Caco-2 (cell line): ENCODE data around the gene GCSH. TPM values are rescaled to one million over a fixed set of nuclear protein-coding genes. Genes with fewer than 3 reads are reported as not detected.

Experiments used
- BruUV-seq: library from RNA; stranded (reverse); fragments of 400-500 nt; replicated peaks from 2 replicates; lab custom pipeline; 2021; lab: Mats Ljungman, UMichigan
- CTCF ChIA-PET: fragments of 300-600 bp; sonication (Branson Sonifier 250); formaldehyde crosslinking; loops from one replicate; lab custom pipeline; 2022; ENCODE audit warnings: antibody characterized with exemption; lab: Charles Lee
- POLR2A ChIA-PET: fragments of 300-600 bp; sonication (Branson Sonifier 250); formaldehyde crosslinking; loops from one replicate; lab custom pipeline; 2022; ENCODE audit warnings: antibody characterized with exemption; lab: Charles Lee
- DNase-seq, 2 experiments: peaks; one replicate each; pipeline versions ENCODE4 v3.0.0 to v3.0.0-alpha.2; 2020 to 2022
- H3K27me3 ChIP-seq: replicated peaks from 2 replicates; pipeline ENCODE4 v1.6.0; 2011; ENCODE audit warnings: low read length; ENCODE audit not compliant: control insufficient read depth, insufficient read depth
- H3K36me3 ChIP-seq: 2 replicates; pipeline ENCODE4 v1.5.1; 2011; ENCODE audit warnings: low read length; ENCODE audit not compliant: control insufficient read depth, insufficient read depth
- H3K4me1 ChIP-seq: fragments of 250-450 bp; sonication (Bioruptor Pico); 2 replicates; pipeline ENCODE4 v1.5.1; 2020; ENCODE audit warnings: mild to moderate bottlenecking
- H3K4me3 ChIP-seq: 2 replicates; pipeline ENCODE4 v1.5.1; 2011; ENCODE audit warnings: low read depth, mild to moderate bottlenecking, control low read depth, low read length
- H3K9me3 ChIP-seq: fragments of 250-450 bp; sonication (Bioruptor Pico); 2 replicates; pipeline ENCODE4 v1.5.1; 2020; ENCODE audit warnings: mild to moderate bottlenecking, moderate library complexity
- H3K27ac Mint-ChIP-seq: one replicate; pipeline ENCODE4 v1.8.0; 2022; ENCODE audit warnings: mixed read lengths; ENCODE audit not compliant: unreplicated experiment
- H3K27me3 Mint-ChIP-seq: one replicate; pipeline ENCODE4 v1.8.0; 2022; ENCODE audit warnings: mixed read lengths; ENCODE audit not compliant: insufficient read depth, unreplicated experiment
- H3K36me3 Mint-ChIP-seq: one replicate; pipeline ENCODE4 v1.8.0; 2022; ENCODE audit warnings: mild to moderate bottlenecking, mixed read lengths; ENCODE audit not compliant: insufficient read depth, unreplicated experiment
- H3K4me1 Mint-ChIP-seq: one replicate; pipeline ENCODE4 v1.8.0; 2022; ENCODE audit warnings: low read depth, mixed read lengths; ENCODE audit not compliant: unreplicated experiment
- H3K4me3 Mint-ChIP-seq: one replicate; pipeline ENCODE4 v1.8.0; 2022; ENCODE audit warnings: mild to moderate bottlenecking, moderate library complexity, mixed read lengths; ENCODE audit not compliant: unreplicated experiment
- H3K9me3 Mint-ChIP-seq: one replicate; pipeline ENCODE4 v1.8.0; 2022; ENCODE audit warnings: mixed read lengths; ENCODE audit not compliant: unreplicated experiment
- intact Hi-C: fragments of 100-400 bp; cut with micrococcal nuclease; formaldehyde crosslinking; loops from one replicate; pipeline ENCODE4 v1.10.0; 2022; ENCODE audit not compliant: unreplicated experiment
- total RNA-seq: library from RNA; stranded (reverse); gene quantifications from 2 replicates; pipeline ENCODE4 v1.2.3, GENCODE V29; 2022
- TF ChIP-seq, protein P1 (sequence below), 2 experiments: fragments of 200-600 bp in 1 of 2; IDR thresholded peaks; 1 replicate in 1 of 2; 2 replicates in 1 of 2; pipeline versions ENCODE4 v1.5.1 to v1.8.0; 2011 to 2022; ENCODE audit warnings: antibody characterized with exemption in 1 of 2, control low read depth in 1 of 2, inconsistent platforms in 1 of 2, low read depth in 1 of 2, low read length in 1 of 2, mild to moderate bottlenecking in 1 of 2, moderate library complexity in 1 of 2; ENCODE audit not compliant: insufficient read depth in 1 of 2, severe bottlenecking in 1 of 2, unreplicated experiment in 1 of 2

Gene GCSH
- total RNA-seq, 1 experiment from 2014 or later, result 115 TPM

DNA sequence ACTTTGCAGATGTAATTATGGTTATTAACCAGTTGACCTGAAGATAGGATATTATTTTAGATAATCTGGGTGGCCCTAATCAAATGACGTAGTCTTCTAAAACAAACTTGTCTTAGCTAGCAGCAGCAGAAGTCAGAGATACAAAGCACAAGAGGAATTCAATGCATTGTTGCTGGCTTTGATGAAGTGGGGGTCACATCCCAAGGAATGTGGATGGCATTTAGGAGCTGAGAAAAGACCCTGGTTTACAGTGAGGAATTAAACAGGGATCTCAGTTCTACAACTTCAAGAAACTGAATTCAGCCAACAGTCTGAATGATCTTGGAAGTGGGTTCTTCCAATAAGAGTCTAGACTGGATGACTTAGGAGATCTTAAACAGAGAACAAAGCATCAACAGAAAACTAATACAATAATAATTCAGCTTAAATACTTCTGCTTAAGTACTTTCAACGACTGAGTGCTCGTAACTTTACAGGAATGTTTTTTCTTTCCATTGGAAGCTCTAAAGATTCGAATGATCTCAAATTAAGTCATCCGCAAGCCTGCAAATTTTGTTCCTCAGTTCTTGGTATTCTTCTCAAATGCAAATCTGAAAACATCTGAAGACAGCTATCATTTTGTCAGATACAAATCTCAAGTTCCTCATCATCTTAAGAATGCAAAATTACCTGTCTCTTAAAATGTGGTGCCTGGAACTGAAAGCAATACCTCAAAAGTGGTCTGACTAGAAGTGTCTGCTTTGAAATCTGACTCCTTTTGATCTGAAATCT is 22.4 kb downstream of the GCSH start:
- Histone ChIP-seq H3K27me3 (no peaks in the 10 kb centered on the region), H3K4me3 (no peak overlapping the region), H3K4me1 (peaks cover 7% of the 10 kb centered on the region; the same call in 1 of the 2 replicates), H3K9me3 (no peaks in the 10 kb centered on the region), H3K36me3 (no peaks in the 10 kb centered on the region)
- CTCF ChIA-PET, result interaction anchor here (0.6 to 1.7 kb wide), 2 partner anchors 38 to 119 kb away, joined by 3 to 11 read pairs; partner anchors contain the start of gene ATMIN
- no TSS peak for BruUV-seq
- Mint-ChIP-seq H3K27me3 (no peaks in the 10 kb centered on the region), H3K4me1 (no peaks in the 10 kb centered on the region), H3K9me3 (no peaks in the 10 kb centered on the region), H3K27ac (no peak overlapping the region), H3K4me3 (no peak overlapping the region), H3K36me3 (no peaks in the 10 kb centered on the region)
- POLR2A ChIA-PET, result no interaction called here
- intact Hi-C loops, result no loop called here
- TF ChIP-seq, protein P1, sequence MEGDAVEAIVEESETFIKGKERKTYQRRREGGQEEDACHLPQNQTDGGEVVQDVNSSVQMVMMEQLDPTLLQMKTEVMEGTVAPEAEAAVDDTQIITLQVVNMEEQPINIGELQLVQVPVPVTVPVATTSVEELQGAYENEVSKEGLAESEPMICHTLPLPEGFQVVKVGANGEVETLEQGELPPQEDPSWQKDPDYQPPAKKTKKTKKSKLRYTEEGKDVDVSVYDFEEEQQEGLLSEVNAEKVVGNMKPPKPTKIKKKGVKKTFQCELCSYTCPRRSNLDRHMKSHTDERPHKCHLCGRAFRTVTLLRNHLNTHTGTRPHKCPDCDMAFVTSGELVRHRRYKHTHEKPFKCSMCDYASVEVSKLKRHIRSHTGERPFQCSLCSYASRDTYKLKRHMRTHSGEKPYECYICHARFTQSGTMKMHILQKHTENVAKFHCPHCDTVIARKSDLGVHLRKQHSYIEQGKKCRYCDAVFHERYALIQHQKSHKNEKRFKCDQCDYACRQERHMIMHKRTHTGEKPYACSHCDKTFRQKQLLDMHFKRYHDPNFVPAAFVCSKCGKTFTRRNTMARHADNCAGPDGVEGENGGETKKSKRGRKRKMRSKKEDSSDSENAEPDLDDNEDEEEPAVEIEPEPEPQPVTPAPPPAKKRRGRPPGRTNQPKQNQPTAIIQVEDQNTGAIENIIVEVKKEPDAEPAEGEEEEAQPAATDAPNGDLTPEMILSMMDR (IDR thresholded peaks at IDR 0.05; ENCODE audit: insufficient read depth in 1 of 2, low read depth in 1 of 2, low read length in 1 of 2, severe bottlenecking in 1 of 2, unreplicated experiment in 1 of 2), result no peak
- DNase-seq, result no peak

DNA sequence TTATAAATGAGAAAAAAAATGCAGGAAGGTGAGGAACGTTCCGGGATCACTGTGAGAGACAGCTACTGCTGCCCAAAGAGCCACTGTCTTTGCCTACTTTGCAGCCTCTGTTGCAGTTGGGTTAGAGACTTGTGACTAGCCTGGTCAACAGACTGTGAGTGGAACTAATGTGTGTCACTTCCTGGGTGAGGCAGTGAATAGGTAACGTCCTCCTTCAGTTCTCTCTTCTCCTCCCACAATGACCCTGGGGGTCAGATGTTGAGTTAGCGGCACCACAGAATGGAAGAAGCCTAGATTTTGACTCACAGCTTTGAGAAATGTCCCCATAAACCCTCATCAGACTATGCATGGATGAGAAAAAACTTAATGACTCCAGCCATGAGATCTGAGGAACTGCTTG is 24.4 kb downstream of the GCSH start:
- H3K27me3 ChIP-seq, result no peaks in the 10 kb centered on the region
- no peak overlapping the region for H3K27ac Mint-ChIP-seq
- H3K9me3 ChIP-seq, result no peaks in the 10 kb centered on the region
- H3K27me3 Mint-ChIP-seq, result no peaks in the 10 kb centered on the region
- no peak overlapping the region for H3K4me3 ChIP-seq
- ChIA-PET POLR2A (no interaction called here), CTCF (no interaction called here)
- no peak overlapping the region for H3K4me3 Mint-ChIP-seq
- peaks cover 4% of the 10 kb centered on the region for H3K4me1 Mint-ChIP-seq
- peaks cover 4% of the 10 kb centered on the region; the same call in 1 of the 2 replicates for H3K4me1 ChIP-seq
- H3K9me3 Mint-ChIP-seq, result no peaks in the 10 kb centered on the region
- H3K36me3 ChIP-seq, result no peaks in the 10 kb centered on the region
- TF ChIP-seq, protein P1 (IDR thresholded peaks at IDR 0.05; ENCODE audit: insufficient read depth in 1 of 2, low read depth in 1 of 2, low read length in 1 of 2, severe bottlenecking in 1 of 2, unreplicated experiment in 1 of 2), result no peak
- no TSS peak for BruUV-seq
- intact Hi-C loops, result no loop called here
- no peak for DNase-seq
- H3K36me3 Mint-ChIP-seq, result no peaks in the 10 kb centered on the region

DNA sequence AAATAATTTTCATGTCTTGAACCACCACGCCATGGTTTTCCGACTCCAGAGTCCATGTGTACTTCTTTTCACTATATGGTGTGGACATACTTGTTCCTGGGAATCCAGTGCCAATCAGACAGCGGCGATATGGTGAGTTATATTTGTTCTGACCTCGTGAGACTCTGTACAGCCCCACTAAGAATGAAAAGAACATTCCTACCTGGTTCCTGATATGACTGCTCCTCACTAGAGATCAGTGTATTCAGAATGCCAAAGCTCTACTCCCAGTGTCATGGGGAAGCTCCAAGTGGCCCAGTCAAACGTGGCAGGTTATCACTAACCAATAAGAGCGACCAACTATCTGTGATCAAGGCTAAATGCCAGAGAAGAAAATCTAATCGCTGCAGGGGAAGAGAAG is 25.2 kb downstream of the GCSH start:
- H3K4me3 Mint-ChIP-seq, result no peak overlapping the region
- ChIA-PET CTCF (no interaction called here), POLR2A (no interaction called here)
- no peaks in the 10 kb centered on the region for H3K27me3 ChIP-seq
- TF ChIP-seq, protein P1 (IDR thresholded peaks at IDR 0.05; ENCODE audit: insufficient read depth in 1 of 2, low read depth in 1 of 2, low read length in 1 of 2, severe bottlenecking in 1 of 2, unreplicated experiment in 1 of 2), result no peak
- H3K27ac Mint-ChIP-seq, result no peak overlapping the region
- H3K4me1 Mint-ChIP-seq, result peaks cover 7% of the 10 kb centered on the region
- H3K9me3 ChIP-seq, result no peaks in the 10 kb centered on the region
- H3K4me3 ChIP-seq, result no peak overlapping the region
- no peaks in the 10 kb centered on the region for H3K36me3 ChIP-seq
- no peak for DNase-seq
- H3K36me3 Mint-ChIP-seq, result no peaks in the 10 kb centered on the region
- no peaks in the 10 kb centered on the region for H3K27me3 Mint-ChIP-seq
- no TSS peak for BruUV-seq
- peaks cover 7% of the 10 kb centered on the region; the same call in 1 of the 2 replicates for H3K4me1 ChIP-seq
- intact Hi-C loops, result no loop called here
- no peaks in the 10 kb centered on the region for H3K9me3 Mint-ChIP-seq
